SHP77 (cell line): ENCODE results near the gene TDRD3.

Source experiments
- DNase-seq, 2 experiments: peaks; one replicate each; lab custom pipeline; 2025; lab: John Stamatoyannopoulos, UW

TDRD3 gene

GRCh38 chr13:60454425-60454824 is 57.4 kb downstream of the TDRD3 start:
- DNase-seq = no peak

DNA sequence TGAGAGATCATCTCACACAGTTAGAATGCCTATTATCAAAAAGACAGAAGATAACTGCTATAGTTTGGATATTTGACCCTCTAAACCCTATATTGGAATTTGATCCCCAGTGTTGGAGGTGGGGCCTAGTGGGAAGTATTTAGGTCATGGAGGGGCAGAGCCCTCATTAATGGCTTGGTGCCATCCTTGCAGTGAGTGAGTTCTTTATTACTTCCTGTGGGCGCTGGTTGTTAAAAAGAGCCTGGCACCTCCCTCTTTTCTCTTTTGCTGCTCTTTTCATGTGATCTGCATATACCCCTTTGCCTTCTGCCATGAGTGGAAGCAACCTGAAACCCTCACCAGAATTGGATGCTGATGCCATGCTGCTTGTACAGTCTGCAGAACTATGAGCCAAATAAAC is 66.8 kb downstream of the TDRD3 start:
- DNase-seq = no peak

DNA sequence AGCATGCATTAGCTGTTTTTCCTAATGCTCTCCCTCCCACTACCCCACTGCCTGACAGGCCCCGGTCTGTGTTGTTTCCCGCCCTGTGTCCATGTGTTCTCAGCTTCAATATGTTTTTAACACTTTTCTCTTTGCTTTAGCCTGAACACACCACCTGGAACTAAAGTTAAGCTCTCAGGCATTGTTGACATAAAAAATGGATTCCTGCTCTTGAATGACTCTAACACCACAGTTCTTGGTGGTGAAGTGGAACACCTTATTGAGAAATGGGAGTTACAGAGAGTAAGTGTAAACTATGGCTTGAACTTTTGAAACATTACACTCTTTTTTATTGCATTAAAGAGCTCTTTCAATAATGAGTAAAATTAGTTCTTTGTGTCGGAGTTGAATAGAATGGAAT is 70.1 kb downstream of the TDRD3 start:
- DNase-seq = no peak

DNA sequence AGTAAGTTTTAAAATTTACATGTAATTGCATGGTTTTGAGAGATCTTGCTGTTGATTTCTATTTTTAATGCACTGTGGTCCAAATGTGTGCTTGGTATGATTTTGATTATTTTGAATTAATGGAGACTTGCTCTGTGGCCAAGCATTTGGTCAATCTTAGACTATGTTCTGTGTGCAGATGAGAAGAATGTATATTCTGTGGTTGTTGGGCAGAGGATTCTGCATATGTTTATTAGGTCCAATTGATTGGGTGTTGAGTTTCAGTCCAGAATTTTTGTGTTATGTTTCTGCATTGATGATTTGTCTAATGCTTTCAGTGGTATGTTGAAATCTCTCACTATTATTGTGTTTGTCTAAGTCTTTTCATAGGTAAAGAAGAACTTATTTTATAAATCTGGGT is 82.3 kb downstream of the TDRD3 start:
- DNase-seq = no peak

DNA sequence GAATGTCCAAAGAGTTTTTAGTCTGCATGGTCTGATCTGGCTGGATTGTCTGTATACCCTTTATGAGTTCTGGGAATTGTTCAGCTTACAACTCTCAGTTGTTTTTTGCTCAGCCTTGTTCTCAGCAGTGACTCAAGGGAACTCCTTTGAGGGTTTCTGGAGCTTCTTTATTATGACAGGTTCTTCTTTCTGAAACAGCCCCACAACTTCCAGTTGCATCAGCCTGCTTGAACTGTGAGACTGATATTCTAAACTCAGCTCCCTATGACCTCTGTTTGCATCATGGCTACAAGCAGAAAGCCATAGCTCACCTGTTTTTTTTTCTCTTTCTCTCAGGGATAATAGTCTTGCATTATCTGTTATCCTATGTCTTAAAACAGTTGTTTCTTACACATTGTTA is 85.0 kb downstream of the TDRD3 start:
- no peak for DNase-seq

- no peak for DNase-seq
Observed at GRCh38 chr13:60484865-60485264, 87.8 kb downstream of the TDRD3 start.

GRCh38 chr13:60491531-60491930 is 94.5 kb downstream of the TDRD3 start:
- no peak for DNase-seq

GRCh38 chr13:60492187-60492586 is 95.2 kb downstream of the TDRD3 start:
- DNase-seq = no peak

GRCh38 chr13:60494296-60494695 is 97.3 kb downstream of the TDRD3 start:
- DNase-seq = no peak

- DNase-seq = no peak
Observed at GRCh38 chr13:60501236-60501635, 104.2 kb downstream of the TDRD3 start.

DNA sequence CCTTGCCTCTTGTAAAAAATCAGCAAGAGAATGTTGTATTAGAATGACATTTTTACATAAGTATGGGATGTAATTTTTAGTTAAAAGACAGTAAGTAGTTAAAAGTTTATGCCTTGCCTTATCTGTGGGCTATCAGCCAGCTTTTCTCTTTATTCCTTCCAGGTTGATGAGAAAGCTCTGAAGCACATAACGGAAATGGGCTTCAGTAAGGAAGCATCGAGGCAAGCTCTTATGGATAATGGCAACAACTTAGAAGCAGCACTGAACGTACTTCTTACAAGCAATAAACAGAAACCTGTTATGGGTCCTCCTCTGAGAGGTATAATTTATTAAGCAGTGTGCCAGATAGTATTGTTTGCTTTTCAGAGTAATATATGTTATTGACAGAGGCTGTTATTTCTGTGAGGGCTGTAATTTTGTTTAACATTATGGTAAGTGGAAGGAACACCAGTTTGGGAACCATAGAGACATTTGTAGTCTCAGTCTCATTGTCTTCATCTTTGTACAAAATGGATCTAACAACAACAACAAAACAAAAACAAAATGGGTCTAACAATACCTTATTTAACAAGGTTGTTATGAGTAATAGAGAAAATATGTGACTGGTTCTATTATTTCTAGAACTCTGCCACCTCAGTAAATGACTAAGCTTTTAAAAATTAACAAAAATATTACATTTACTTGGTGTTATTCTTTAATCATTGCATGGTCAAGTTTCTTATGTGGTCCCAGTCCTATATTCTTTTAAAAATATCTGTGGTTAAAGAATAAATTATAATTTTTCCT is 112.8 kb downstream of the TDRD3 start:
- DNase-seq = no peak

- no peak for DNase-seq
Observed at GRCh38 chr13:60511637-60512036, 114.6 kb downstream of the TDRD3 start.

DNA sequence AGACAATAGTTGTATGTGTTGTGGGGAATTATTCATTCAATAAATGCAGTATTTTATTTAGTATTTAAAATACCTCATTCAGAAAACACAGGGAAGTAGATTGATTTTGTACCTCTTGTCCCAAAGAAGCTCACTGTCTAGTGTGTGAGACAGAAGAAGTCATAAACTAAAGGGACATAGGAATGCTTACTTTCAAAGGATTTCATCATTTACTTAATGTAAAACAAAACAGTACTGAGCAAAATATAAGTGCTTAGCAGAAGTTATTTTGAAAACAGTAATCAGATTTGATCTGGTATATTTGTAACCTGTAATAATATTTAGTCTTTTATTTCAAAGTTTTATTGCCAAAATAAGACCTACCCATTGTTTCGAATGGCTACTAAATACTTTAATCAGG is 117.9 kb downstream of the TDRD3 start:
- DNase-seq = no peak

DNA sequence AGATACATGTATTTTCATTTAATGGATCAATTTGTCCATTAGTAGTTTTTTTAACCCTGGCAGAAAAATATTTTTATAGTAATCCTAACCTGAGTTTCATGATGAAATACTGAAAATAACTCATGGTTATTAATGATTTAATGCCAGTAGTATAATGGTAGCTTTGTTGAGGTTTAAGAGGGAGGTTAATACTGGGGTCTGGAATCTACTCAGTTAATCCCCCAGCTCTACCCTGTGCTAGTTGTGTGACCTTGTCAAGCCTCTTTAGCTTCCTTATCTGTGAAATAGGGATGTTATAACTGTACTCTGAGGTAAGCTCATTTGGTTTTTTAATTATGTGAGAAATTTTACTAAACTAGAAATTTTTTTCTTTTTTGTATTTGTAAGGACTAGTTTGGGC is 122.5 kb downstream of the TDRD3 start:
- no peak for DNase-seq

- no peak for DNase-seq
Observed at GRCh38 chr13:60520902-60521569, 124.0 kb downstream of the TDRD3 start.

DNA sequence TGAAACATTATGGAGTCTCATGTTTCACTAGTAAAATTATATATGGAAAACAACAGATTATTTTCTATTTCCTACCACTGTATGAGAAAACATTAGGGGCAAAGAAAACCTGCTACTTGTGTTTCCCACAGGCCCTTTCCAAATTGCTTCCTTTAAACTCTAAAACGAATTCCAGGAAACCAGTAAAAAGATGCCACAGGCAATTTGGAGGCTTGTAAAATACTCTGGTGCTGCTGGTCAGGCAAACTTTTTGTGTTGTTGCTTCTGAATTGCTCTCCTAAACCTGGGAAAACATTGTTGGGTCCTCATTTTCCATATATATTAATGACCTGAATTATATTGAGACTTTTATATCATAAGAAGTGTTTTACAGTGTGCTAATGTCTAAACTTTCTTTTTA is 141.5 kb downstream of the TDRD3 start:
- no peak for DNase-seq

DNA sequence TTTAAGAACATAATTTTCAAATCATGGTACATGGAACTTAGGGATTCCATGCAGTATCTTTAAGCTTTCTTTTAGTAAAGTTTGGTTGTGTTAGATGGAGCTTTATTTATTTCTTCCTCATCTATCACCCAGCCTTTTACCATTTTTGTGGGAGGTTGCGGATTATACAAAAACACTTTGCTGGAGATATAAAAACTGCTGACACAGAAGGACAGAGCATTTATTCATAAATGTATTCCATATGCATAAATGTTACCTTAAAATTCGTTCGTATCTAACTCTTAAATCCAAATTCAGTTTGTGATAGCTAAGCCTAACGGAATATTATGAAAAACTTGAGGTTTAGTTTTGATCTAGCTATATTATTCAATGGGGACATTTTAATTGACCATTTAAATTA is 143.3 kb downstream of the TDRD3 start:
- no peak for DNase-seq

DNA sequence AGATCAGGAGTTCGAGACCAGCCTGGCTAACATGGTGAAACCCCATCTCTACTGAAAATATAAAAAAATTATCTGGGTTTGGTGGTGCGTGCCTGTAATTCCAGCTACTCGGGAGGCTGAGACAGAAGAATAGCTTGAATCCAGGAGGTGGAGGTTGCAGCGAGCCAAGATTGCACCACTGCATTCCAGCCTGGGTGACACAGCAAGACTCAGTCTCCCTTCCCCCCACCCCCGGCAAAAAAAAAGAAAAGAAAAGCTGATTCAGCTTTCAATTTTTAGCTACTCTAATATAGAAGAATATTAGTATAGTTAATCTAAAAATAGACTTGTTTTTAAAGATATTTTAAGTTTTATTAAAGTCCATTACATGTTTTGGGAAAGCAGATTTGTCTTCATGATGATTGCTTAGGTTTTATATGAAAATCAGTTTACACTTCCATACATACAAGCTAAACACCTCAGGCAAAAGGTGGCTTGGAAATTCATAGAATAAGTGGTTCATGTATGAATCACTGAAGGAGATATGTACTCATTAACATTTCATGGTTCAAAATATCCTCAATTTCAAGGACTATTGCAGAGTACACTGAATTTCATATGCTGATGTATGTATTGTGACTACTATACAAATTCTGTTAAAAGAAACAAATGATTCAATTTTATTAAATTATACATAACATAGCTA is 165.2 kb downstream of the TDRD3 start:
- DNase-seq = no peak

GRCh38 chr13:60571571-60571970 is 174.6 kb downstream of the TDRD3 start:
- no peak for DNase-seq

GRCh38 chr13:60572003-60572798 is 175.2 kb downstream of the TDRD3 start:
- no peak for DNase-seq

GRCh38 chr13:60572855-60573254 is 175.8 kb downstream of the TDRD3 start:
- no peak for DNase-seq

- no peak for DNase-seq
Observed at GRCh38 chr13:60574735-60575134, 177.7 kb downstream of the TDRD3 start.
